ENCODE data around the gene PPP1R36.

DNA sequence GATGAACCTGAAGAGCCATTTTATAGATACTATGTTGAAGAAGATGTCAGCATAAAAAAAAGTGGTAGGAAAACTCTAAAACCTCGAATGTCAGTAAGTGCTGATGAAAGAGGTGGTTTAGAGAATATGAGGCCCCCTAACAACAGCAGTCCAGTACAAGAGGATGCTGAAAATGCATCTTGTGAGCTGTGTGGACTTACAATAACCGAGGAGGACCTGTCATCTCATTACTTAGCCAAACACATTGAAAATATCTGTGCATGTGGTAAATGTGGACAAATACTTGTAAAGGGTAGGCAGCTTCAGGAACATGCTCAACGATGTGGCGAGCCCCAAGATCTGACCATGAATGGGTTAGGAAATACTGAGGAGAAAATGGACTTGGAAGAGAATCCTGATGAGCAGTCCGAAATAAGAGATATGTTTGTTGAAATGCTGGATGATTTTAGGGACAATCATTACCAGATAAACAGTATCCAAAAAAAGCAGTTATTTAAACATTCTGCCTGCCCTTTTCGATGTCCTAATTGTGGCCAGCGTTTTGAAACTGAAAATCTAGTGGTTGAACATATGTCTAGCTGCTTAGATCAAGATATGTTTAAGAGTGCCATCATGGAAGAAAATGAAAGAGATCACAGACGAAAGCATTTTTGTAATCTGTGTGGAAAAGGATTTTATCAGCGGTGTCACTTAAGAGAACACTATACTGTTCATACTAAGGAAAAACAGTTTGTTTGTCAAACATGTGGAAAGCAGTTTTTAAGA, 27.0 kb upstream of the PPP1R36 start:
- TF ChIP-seq, protein P1, sequence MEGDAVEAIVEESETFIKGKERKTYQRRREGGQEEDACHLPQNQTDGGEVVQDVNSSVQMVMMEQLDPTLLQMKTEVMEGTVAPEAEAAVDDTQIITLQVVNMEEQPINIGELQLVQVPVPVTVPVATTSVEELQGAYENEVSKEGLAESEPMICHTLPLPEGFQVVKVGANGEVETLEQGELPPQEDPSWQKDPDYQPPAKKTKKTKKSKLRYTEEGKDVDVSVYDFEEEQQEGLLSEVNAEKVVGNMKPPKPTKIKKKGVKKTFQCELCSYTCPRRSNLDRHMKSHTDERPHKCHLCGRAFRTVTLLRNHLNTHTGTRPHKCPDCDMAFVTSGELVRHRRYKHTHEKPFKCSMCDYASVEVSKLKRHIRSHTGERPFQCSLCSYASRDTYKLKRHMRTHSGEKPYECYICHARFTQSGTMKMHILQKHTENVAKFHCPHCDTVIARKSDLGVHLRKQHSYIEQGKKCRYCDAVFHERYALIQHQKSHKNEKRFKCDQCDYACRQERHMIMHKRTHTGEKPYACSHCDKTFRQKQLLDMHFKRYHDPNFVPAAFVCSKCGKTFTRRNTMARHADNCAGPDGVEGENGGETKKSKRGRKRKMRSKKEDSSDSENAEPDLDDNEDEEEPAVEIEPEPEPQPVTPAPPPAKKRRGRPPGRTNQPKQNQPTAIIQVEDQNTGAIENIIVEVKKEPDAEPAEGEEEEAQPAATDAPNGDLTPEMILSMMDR (IDR thresholded peaks at IDR 0.05) = no peak
- no peak for TF ChIP-seq POLR2AphosphoS5 (IDR thresholded peaks at IDR 0.05)
- no peak for TF ChIP-seq EP300 (IDR thresholded peaks at IDR 0.05)

All from sigmoid colon (tissue), 4 donors.